IPS DF 4.7 (cell line): ENCODE results near the gene GSTA1.
"Not testable (repeated sequence)": the region's sequence is repeated elsewhere in the genome, so short reads cannot be mapped to it uniquely, and the experiment has no call there.

Experiments used
- DNase-seq: peaks from one replicate; pipeline ENCODE4 v3.0.0-alpha.2; 2013; ENCODE audit warnings: low spot score; ENCODE audit errors: extremely low read depth

The GSTA1 gene

DNA sequence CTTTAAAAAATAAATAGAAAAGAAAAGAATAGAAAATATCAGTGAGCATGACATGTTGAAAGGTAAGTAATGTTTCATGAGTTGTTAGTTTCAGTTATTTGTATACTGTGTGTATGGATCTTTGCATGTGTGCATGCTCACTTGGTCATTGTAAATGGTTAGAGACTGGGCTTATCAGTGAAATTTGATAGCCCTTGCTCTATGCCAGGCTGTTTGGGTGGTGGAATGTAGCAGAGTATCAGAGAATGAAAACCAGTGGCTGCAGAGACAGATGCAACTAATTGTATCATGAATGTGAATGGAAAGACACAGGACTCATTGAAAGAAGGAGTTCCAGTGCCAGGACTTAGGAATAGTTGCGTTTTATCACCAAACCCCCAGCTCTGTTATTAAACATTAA lies 44.5 kb downstream of the GSTA1 start:
- DNase-seq = no peak

DNA sequence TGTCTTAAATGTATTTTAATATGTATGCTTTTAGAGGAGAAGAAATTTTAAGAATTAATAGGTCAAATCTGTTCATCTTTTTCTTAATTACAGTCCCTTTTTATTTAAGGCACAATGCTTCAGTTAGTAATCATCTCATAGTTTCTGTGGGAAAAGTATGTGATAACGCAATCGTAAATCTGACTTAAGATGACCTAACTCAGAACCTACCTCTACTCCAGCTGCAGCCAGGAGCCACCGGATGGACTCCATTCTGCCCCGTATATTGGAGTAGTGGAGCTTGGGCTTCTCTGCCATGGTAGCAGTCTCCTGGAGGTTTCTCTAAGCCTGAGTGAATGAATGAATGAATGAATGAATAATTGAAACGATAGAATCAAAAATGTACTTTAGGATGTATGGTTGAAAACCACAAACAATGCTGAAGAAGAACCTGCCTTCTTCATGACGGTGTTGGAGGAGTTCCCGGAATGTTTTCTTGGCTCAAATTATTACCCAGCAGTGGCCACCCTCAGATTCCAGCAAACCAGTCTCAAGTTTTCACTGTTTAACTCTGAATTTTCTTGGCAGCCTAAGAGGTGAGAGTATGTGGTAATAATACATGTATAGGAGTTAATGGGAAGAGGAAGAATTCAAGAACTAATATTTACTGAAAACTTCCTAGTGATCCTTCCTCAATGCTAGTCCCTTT lies 45.8 kb downstream of the GSTA1 start:
- DNase-seq = not testable (repeated sequence)

DNA sequence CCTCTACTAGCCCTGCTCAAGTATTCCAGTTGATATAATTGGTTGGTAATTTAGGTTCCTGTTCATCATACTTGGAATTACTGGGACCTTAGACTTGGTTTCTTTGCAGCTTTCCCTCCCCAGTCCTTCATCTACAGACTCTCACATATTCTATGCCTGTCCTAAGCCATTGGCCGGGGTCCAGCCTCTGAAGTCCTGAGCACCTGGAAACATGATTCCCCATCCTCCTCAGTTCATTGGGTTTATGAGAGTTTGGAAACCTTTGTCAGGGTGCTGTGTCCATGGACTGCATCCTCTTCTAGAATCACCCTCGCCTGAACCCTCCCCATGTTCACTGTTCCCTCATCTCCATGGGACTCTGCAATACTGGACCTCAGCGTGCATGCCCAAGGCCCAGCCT lies 49.2 kb downstream of the GSTA1 start:
- DNase-seq = no peak

DNA sequence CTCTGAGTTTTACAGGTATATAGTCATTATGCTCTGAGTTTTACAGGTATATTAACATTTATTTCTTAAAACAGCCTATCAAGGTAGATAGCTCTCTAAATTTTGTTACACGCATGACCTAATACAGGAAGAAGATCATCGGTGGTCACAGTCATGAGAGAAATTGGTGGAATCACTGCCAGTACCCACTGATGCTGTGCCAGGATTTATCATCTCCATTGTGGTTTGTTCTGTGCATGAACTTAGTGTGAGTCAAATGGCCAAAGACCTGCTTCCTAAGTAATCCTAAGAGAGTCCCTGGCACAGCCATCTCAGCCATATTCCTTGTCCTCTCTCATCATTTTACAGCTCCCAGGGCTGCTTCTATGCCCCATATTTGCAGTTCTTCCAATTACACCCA lies 50.5 kb downstream of the GSTA1 start:
- DNase-seq = not testable (repeated sequence)

DNA sequence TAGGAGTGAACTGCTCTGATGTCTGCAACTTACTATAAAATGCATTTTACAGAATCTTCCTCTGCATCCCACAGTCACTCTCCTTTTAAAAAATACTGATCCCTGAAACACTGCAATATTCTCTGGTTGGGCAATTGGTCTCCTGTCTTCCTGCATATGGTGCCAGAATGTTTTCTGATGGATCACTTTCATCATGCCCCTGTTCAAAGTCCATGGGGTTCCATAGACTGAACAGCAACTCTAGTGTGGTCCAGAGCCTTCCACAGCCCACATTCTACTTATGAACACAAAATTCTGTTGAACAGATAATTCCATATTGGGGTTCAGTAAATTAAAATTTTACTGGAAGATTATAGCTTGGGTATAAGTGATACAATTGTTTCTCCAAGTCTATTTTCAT lies 51.3 kb downstream of the GSTA1 start:
- no peak for DNase-seq

DNA sequence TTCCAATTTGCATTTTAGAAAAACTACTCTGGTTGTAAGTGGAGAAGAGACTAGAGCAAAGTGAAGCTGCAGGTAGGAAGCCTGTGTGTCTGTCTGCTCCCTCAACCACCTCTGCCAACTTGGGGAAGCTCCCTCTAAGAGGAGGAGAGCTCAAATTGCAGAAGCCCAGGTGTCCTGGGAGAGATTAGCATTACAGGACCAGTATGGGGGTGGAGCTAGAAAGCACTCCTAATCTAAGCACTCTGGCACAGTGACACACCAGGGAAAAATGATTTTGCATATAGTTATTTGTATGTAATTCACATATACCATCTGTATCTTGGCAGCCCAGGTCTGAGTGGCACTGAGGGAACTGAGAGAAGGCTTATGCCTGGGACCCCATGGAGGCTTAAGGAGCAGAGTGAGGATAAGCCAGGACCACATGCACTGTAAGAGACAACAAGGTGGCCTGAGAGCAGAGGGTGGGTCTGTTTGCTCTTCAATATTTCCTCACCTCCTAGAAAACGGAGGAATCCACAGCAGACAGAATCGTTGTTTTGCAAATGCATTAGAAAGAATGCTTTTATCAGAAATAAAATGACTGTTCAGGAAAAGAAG lies 54.0 kb downstream of the GSTA1 start:
- no peak for DNase-seq

DNA sequence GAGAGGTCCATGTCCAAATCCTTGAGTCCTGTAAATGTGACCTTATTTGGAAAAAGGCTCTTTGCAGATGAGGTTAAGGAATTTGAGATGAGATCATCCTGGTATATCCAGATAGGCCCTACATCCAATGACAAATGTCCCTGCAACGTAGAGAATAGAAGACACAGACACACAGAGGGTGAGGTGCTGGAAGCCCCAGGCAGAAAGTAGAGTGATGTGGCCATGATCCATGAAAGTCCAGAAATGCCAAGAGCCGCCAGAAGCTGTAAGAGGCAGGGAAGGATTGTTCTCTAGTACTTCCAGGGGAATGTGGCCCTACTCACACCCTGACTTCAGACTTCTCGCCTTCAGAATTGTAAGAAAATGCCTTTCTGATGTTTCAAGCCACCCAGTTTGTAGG lies 56.3 kb downstream of the GSTA1 start:
- DNase-seq = not testable (repeated sequence)

DNA sequence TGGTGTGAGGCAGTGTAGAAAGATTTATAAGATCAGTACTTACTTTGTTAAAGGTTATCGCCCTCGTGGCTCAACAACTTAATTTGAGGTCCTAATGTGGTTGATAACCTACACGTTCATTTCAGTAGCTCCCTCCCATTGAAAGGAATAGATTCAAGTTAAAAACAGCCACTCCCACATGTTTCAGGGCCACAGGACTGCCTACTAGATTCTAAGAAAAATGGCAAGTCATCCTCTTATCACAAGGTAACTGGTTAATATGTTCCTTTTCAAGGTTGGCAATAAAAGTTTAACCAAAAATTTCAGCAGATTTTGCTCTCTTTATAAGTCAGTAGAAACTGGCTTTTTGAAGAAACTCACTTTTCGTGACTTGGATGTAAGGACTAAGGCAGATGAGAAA lies 57.4 kb downstream of the GSTA1 start:
- DNase-seq = no peak

DNA sequence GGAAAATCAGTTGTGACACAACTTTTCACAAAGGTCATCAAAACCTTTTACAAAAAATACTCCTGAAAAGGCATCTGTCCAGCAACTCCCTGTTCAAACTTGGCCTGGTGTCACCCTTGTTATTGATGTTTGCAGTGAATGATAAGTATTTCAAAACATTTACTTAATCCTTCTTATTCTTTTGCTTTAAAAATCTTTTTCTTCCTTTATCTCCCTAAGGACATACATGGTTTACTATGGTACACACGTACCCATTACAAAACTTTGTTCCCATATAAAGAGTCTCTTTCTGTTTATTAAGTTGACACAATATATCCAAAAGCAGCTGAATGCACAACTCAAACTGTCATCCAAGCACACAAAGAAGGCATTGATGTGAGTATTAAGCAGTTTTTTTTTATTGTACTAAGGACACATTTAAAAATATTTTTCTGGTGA lies 57.8 kb downstream of the GSTA1 start:
- no peak for DNase-seq

DNA sequence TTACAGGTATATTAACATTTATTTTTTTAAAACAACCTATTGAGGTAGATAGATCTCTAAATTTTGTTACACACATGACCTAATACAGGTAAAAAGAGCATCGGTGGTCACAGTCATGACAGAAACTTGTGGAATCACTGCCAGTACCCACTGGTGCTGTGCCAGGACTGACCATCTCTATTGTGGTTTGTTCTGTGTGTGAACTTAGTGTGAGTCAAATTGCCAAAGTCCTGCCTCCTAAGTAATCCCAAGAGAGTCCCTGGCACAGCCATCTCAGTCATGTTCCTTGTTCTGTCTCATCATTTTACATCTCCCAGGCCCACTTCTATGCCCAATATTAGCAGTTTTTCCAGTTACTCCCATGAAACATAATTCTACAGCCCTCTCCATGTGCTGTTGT lies 61.7 kb downstream of the GSTA1 start:
- no peak for DNase-seq
